H1 (cell line): ENCODE results near the gene MYH16. TPM values are rescaled to one million over a fixed set of nuclear protein-coding genes. Genes with fewer than 3 reads are reported as not detected.

Source experiments
- PHF8 ChIP-seq: fragments of 200-600 bp; sonication (generic); conservative IDR thresholded peaks from 2 replicates; pipeline ENCODE4 v1.7.1; 2012; ENCODE audit warnings: low read depth, mild to moderate bottlenecking, inconsistent platforms, low read length, moderate library complexity
- SIX5 ChIP-seq: IDR thresholded peaks from 2 replicates; pipeline ENCODE4 v1.6.1; 2011; ENCODE audit warnings: mild to moderate bottlenecking, low read depth, low read length
- SUZ12 ChIP-seq: fragments of 200-600 bp; sonication (generic); IDR thresholded peaks from 2 replicates; pipeline ENCODE4 v1.6.1; 2012; ENCODE audit warnings: mild to moderate bottlenecking, inconsistent platforms, low read length, moderate library complexity, mixed read lengths
- TEAD4 ChIP-seq: IDR thresholded peaks from 2 replicates; pipeline ENCODE4 v1.6.1; 2012; ENCODE audit warnings: low read depth, low read length, inconsistent platforms, mixed read lengths
- polyA plus RNA-seq, 7 experiments: library from polyadenylated mRNA; depleted of rRNA in 3 of 7; stranded (reverse) in 5 of 7; unstranded in 2 of 7; fragments of >200 nt in 5 of 7; fragments of 200-250 nt in 2 of 7; gene quantifications; 1 replicate in 5 of 7; 2 replicates in 1 of 7; 4 replicates in 1 of 7; pipeline versions ENCODE4 v1.2.1 to v1.2.3, GENCODE V29; 2011 to 2013; ENCODE audit warnings: missing spikeins in 2 of 7, mixed read lengths in 2 of 7
- total RNA-seq: library from RNA; stranded (reverse); fragmentation: NEBNext Ultra II Directional; extraction: Animal tissue kit (Norgen Biotek cat#: 25700); gene quantifications from 2 replicates; pipeline ENCODE4 v1.2.1, GENCODE V29; 2021
- TF ChIP-seq, protein P1 (sequence below), 3 experiments: IDR thresholded peaks; 1 replicate in 2 of 3; 2 replicates in 1 of 3; pipeline versions ENCODE4 v1.5.1 to v1.6.1; 2011; ENCODE audit warnings: low read length in 3 of 3, mild to moderate bottlenecking in 3 of 3, inconsistent platforms in 2 of 3, low read depth in 1 of 3, moderate library complexity in 1 of 3; ENCODE audit not compliant: insufficient read depth in 1 of 3; ENCODE audit errors: control extremely low read depth in 1 of 3

The MYH16 gene
- total and polyA plus RNA-seq, 2 of the 8 experiments (the other 6 are each of a cell fraction or from before 2014, with no cell fraction given), result not detected

DNA sequence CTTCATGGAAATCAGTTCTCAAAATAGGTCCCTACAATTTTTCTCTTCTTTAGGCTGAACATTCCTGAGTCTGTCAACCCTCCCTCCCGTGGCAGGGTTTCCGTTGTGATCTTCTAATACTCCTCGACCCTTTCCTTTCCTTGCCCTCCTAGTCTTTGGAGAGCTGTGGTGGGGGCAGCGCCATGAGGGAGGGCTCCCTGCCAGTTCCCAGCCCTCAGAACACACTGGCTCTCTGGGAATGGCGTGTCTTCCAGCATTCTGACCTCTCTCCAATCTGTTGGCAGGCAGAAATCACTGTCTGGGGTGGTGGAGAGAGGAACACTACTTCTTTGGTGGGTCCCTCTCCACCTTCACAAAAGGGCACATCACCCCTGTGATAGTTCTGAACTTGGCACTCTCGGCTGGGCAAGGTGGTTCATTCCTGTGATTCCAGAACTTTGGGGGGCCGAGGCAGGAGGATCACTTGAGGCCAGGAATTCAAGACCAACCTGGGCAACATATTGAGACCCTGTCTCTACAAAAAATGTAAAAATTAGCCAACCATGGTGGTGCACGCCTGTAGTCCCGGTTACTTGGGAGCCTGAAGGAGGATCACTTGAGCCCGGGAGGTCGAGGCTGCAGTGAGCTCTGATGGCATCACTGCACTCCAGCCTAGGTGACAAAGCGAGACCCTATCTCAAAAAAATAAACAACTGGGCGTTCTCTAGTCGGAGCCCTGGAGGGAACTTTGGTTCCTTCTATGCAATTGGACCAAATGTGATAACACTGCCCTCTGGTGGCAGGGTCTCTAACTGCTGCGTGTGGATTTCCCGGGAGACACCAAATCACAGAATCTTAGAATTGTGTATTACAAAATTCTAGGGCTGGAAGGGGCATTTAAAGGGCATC is 39.9 kb downstream of the MYH16 start (continued):
- TF ChIP-seq SUZ12 (no peak), TEAD4 (no peak), PHF8 (no peak), SIX5 (no peak)
- TF ChIP-seq, protein P1, sequence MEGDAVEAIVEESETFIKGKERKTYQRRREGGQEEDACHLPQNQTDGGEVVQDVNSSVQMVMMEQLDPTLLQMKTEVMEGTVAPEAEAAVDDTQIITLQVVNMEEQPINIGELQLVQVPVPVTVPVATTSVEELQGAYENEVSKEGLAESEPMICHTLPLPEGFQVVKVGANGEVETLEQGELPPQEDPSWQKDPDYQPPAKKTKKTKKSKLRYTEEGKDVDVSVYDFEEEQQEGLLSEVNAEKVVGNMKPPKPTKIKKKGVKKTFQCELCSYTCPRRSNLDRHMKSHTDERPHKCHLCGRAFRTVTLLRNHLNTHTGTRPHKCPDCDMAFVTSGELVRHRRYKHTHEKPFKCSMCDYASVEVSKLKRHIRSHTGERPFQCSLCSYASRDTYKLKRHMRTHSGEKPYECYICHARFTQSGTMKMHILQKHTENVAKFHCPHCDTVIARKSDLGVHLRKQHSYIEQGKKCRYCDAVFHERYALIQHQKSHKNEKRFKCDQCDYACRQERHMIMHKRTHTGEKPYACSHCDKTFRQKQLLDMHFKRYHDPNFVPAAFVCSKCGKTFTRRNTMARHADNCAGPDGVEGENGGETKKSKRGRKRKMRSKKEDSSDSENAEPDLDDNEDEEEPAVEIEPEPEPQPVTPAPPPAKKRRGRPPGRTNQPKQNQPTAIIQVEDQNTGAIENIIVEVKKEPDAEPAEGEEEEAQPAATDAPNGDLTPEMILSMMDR (IDR thresholded peaks at IDR 0.05; ENCODE audit: control extremely low read depth in 1 of 3, insufficient read depth in 1 of 3, low read depth in 1 of 3, low read length in 3 of 3), result peak; percentile 66 to 88 (median 82)
- TF ChIP-seq, all 59 proteins: peak for 3
